Natural killer cell (primary cell): ENCODE data around the gene MMP15. TPM values are rescaled to one million over a fixed set of nuclear protein-coding genes. Genes with fewer than 3 reads are reported as not detected.

Source experiments
- ATAC-seq, 3 donors: fragments of 150-1000 bp in 2 of 3; fragments of 200-7000 bp in 1 of 3; cut with Tn5 transposase; 1 replicate in 1 of 3; 2 replicates in 2 of 3; pipeline ENCODE4 v1.10.0; 2021; ENCODE audit warnings: mild to moderate bottlenecking in 2 of 3, moderate library complexity in 2 of 3
- DNase-seq, 2 donors: peaks; one replicate each; pipeline versions ENCODE4 v3.0.0 to v3.0.0-alpha.2; 2013 to 2021; ENCODE audit warnings: mixed read lengths in 1 of 2
- H3K27ac ChIP-seq: one replicate; pipeline ENCODE4 v1.5.1; 2013; ENCODE audit warnings: mild to moderate bottlenecking, low read length
- H3K27me3 ChIP-seq: one replicate; pipeline ENCODE4 v1.6.1; 2013; ENCODE audit warnings: low read length; ENCODE audit not compliant: control insufficient read depth, insufficient read depth
- H3K36me3 ChIP-seq: one replicate; pipeline ENCODE4 v1.6.1; 2013; ENCODE audit warnings: low read length; ENCODE audit not compliant: control insufficient read depth, insufficient read depth
- H3K4me1 ChIP-seq: one replicate; pipeline ENCODE4 v1.6.1; 2013; ENCODE audit warnings: low read length; ENCODE audit not compliant: control insufficient read depth, insufficient read depth
- H3K4me3 ChIP-seq: one replicate; pipeline ENCODE4 v1.5.1; 2013; ENCODE audit warnings: low read length
- H3K9me3 ChIP-seq: one replicate; pipeline ENCODE4 v1.6.1; 2013; ENCODE audit warnings: low read length; ENCODE audit not compliant: control insufficient read depth, insufficient read depth
- H3K27ac Mint-ChIP-seq, 2 donors: one replicate each; pipeline ENCODE4 v1.8.0; 2022; ENCODE audit warnings: mild to moderate bottlenecking in 2 of 2, mixed read lengths in 2 of 2, moderate library complexity in 1 of 2
- H3K27me3 Mint-ChIP-seq, 2 donors: one replicate each; pipeline ENCODE4 v1.8.0; 2022; ENCODE audit warnings: low read depth in 2 of 2, mixed read lengths in 2 of 2
- H3K36me3 Mint-ChIP-seq: one replicate; pipeline ENCODE4 v1.8.0; 2022; ENCODE audit warnings: mixed read lengths
- H3K4me1 Mint-ChIP-seq, 2 donors: one replicate each; pipeline ENCODE4 v1.8.0; 2022; ENCODE audit warnings: mixed read lengths in 2 of 2
- H3K4me3 Mint-ChIP-seq: one replicate; pipeline ENCODE4 v1.8.0; 2022; ENCODE audit warnings: mild to moderate bottlenecking, moderate library complexity, mixed read lengths
- H3K9me3 Mint-ChIP-seq, 2 donors: one replicate each; pipeline ENCODE4 v1.8.0; 2022; ENCODE audit warnings: mixed read lengths in 2 of 2
- CTCF ChIP-seq: fragments of 200-600 bp; IDR thresholded peaks from one replicate; pipeline ENCODE4 v1.8.0; 2022; ENCODE audit warnings: antibody characterized with exemption
- WGBS: methylation state at CpG from one replicate; pipeline ENCODE4 v1.1.7; 2013; ENCODE audit warnings: missing lambda C conversion rate; ENCODE audit not compliant: insufficient coverage; 5-methylcytosine and 5-hydroxymethylcytosine counted together
- intact Hi-C: fragments of 100-400 bp; cut with micrococcal nuclease; formaldehyde crosslinking; loops from one replicate; pipeline ENCODE4 v1.14.2; 2022
- total RNA-seq, 4 donors: library from RNA; stranded (reverse); fragments of 120-200 nt in 1 of 4; gene quantifications; one replicate each; pipeline versions ENCODE4 v1.2.3 to v1.2.4, GENCODE V29; 2013 to 2022

Gene MMP15
- total RNA-seq, 3 donors from 2014 or later (not counting 1 experiment from before 2014, with no cell fraction given): 0.23 to 0.27 (median 0.24) TPM

- no peak overlapping the region for H3K4me3 Mint-ChIP-seq
- no peaks in the 10 kb centered on the region for H3K9me3 ChIP-seq
- H3K27me3 ChIP-seq: no peaks in the 10 kb centered on the region
- H3K9me3 Mint-ChIP-seq: no peaks in the 10 kb centered on the region
- DNase-seq: no peak
- no peak overlapping the region for H3K27ac Mint-ChIP-seq
- H3K27ac ChIP-seq: no peak overlapping the region
- H3K36me3 Mint-ChIP-seq: no peaks in the 10 kb centered on the region
- TF ChIP-seq CTCF: no peak
- intact Hi-C loops: no loop called here
- no peaks in the 10 kb centered on the region for H3K4me1 ChIP-seq
- H3K36me3 ChIP-seq: no peaks in the 10 kb centered on the region
- peaks cover 14 to 15% of the 10 kb centered on the region in 2 donors for H3K27me3 Mint-ChIP-seq
- 83% methylated on average over 13 of the region's 15 CpGs for WGBS
- ATAC-seq: no peak
- H3K4me1 Mint-ChIP-seq: no peaks in the 10 kb centered on the region
- H3K4me3 ChIP-seq: no peak overlapping the region
These were observed 7.2 kb downstream of the MMP15 start for GRCh38 chr16:58032710-58033293.

- Mint-ChIP-seq H3K9me3 (no peaks in the 10 kb centered on the region), H3K4me3 (no peak overlapping the region), H3K27me3 (peaks cover 7 to 8% of the 10 kb centered on the region in 2 donors), H3K27ac (no peak overlapping the region), H3K4me1 (no peaks in the 10 kb centered on the region), H3K36me3 (no peaks in the 10 kb centered on the region)
- no peak for TF ChIP-seq CTCF
- H3K36me3 ChIP-seq: no peaks in the 10 kb centered on the region
- ATAC-seq (no peak), DNase-seq (no peak)
- intact Hi-C loops: no loop called here
- no peaks in the 10 kb centered on the region for H3K27me3 ChIP-seq
- H3K9me3 ChIP-seq: no peaks in the 10 kb centered on the region
- H3K4me3 ChIP-seq: no peak overlapping the region
- H3K4me1 ChIP-seq: no peaks in the 10 kb centered on the region
- WGBS: 86% methylated on average over 14 of the region's 14 CpGs
- no peak overlapping the region for H3K27ac ChIP-seq
These were observed 8.7 kb downstream of the MMP15 start for GRCh38 chr16:58034128-58034685.

GRCh38 chr16:58034774-58035173, 9.2 kb downstream of the MMP15 start:
- 84% methylated on average over 11 of the region's 11 CpGs for WGBS
- no peak overlapping the region for H3K27ac ChIP-seq
- H3K4me3 ChIP-seq: no peak overlapping the region
- intact Hi-C loops: no loop called here
- H3K4me1 Mint-ChIP-seq: no peaks in the 10 kb centered on the region
- peaks cover 2 to 3% of the 10 kb centered on the region in 2 donors for H3K27me3 Mint-ChIP-seq
- no peaks in the 10 kb centered on the region for H3K9me3 ChIP-seq
- TF ChIP-seq CTCF: no peak
- no peak for DNase-seq
- H3K36me3 ChIP-seq: no peaks in the 10 kb centered on the region
- no peaks in the 10 kb centered on the region for H3K36me3 Mint-ChIP-seq
- no peak overlapping the region for H3K27ac Mint-ChIP-seq
- H3K9me3 Mint-ChIP-seq: no peaks in the 10 kb centered on the region
- H3K27me3 ChIP-seq: no peaks in the 10 kb centered on the region
- ATAC-seq: no peak
- no peak overlapping the region for H3K4me3 Mint-ChIP-seq
- H3K4me1 ChIP-seq: no peaks in the 10 kb centered on the region
